ENCODE measurements around the gene POLR3K.
A peak's percentile ranks its signal among the peaks of the same experiment; 100 is the strongest.
"Not testable (repeated sequence)": the region's sequence is repeated elsewhere in the genome, so short reads cannot be mapped to it uniquely, and the experiment has no call there.

POLR3K gene

DNA sequence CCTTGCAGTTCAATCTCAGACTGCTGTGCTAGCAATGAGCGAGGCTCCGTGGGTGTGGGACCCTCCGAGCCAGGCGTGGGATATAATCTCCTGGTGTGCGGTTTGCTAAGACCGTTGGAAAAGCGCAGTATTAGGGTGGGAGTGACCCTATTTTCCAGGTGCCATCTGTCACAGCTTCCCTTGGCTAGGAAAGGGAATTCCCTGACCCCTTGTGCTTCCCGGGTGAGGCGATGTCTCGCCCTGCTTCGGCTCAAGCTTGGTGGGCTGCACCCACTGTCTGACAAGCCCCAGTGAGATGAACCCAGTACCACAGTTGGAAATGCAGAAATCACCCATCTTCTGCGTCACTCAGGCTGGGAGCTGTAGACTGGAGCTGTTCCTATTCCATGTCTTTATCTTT is 32.5 kb downstream of the POLR3K start:
- not testable (repeated sequence) for DNase-seq (ENCODE audit: low read depth in 2 of 3, low spot score in 2 of 3)

DNA sequence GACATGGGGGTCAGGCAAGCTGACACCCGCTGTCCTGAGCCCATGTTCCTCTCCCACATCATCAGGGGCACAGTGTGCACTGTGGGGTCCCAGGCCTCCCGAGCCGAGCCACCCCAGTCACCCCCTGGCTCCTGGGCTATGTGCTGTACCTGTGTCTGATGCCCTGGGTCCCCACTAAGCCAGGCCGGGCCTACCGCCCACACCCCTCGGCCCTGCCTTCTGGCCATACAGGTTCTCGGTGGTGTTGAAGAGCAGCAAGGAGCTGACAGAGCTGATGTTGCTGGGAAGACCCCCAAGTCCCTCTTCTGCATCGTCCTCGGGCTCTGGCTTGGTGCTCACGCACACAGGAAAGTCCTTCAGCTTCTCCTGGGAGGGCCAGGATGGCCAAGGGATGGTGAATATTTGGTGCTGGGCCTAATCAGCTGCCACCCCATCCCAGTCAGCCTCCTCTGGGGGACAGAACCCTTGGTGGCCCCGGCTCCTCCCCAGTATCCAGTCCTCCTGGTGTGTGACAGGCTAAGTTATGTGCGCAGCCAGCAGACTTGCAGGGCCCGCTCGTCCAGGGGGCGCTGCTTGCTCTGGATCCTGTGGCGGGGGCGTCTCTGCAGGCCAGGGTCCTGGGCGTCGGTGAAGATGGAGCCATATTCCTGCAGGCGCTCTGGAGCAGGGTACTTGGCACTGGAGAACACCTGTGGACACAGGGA is 36.2 kb downstream of the POLR3K start:
- not testable (repeated sequence) for DNase-seq (ENCODE audit: low read depth in 2 of 3, low spot score in 2 of 3)

DNA sequence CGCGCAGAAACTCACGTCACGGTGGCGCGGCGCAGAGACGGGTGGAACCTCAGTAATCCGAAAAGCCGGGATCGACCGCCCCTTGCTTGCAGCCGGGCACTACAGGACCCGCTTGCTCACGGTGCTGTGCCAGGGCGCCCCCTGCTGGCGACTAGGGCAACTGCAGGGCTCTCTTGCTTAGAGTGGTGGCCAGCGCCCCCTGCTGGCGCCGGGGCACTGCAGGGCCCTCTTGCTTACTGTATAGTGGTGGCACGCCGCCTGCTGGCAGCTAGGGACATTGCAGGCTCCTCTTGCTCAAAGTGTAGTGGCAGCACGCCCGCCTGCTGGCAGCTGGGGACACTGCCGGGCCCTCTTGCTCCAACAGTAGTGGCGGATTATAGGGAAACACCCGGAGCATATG is 42.6 kb downstream of the POLR3K start:
- peak; percentile 49 to 76 (median 69) for DNase-seq (ENCODE audit: low read depth in 2 of 3, low spot score in 2 of 3)

DNA sequence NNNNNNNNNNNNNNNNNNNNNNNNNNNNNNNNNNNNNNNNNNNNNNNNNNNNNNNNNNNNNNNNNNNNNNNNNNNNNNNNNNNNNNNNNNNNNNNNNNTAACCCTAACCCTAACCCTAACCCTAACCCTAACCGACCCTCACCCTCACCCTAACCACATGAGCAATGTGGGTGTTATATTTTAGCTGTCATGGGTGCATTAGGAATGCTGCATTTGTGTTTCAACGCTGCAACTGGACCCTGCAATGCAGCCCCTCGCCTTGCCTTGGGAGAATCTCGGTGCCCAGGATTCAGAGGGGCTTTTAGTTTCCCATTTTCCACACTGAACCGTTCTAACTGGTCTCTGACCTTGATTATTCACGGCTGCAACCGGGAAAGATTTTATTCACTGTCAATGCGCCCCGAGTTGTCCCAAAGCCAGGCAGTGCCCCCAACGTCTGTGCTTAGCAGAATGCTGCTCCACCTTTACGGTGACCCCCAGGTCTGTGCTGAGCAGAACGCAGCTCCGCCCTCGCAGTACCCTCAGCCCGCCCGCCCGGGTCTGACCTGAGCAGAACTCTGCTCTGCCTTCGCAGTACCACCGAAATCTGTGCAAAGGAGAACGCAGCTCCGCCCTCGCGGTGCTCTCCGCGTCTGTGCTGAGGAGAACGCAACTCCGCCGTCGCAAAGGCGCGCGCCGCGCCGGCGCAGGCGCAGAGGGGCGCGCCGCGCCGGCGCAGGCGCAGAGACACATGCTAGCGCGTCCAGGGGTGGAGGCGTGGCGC is 43.3 kb downstream of the POLR3K start:
- DNase-seq (ENCODE audit: low read depth in 2 of 3, low spot score in 2 of 3): no peak

All from activated CD8-positive, alpha-beta memory T cell treated with anti-CD3 and anti-CD28 coated beads for 48 hours (primary cell).